Measurements from ENCODE around the gene RNF14.

Gene RNF14

DNA sequence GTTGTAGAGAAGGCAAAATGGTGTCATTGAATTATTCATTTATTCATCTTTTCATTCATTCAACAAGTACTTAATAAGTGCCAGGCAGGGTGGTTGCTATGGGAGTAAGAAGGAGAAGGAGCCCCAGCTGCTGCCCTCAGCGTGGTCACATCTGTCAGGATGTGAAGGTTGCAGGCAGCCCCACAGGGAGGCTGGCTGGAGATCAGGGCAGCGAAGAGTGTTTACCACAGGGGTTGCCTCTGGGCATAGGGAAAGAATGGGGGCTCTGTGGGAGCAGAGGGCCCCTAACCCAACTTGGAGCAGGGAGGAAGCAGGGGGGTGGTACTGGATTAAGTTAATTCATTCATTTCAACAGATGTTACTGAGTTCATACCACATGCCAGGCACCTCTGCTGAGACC is 16.9 kb upstream of the RNF14 start:
- TF ChIP-seq ESRRG (CRISPR knock-in tag; IDR thresholded peaks at IDR 0.05) (no peak), ZC3H10 (CRISPR knock-in tag; IDR thresholded peaks at IDR 0.05) (no peak), PPARA (CRISPR knock-in tag; IDR thresholded peaks at IDR 0.05; ENCODE audit: borderline replicate concordance) (no peak), ZNF565 (CRISPR knock-in tag; conservative IDR thresholded peaks at IDR 0.05; ENCODE audit: low read depth) (no peak)
- TF ChIP-seq, protein P1, sequence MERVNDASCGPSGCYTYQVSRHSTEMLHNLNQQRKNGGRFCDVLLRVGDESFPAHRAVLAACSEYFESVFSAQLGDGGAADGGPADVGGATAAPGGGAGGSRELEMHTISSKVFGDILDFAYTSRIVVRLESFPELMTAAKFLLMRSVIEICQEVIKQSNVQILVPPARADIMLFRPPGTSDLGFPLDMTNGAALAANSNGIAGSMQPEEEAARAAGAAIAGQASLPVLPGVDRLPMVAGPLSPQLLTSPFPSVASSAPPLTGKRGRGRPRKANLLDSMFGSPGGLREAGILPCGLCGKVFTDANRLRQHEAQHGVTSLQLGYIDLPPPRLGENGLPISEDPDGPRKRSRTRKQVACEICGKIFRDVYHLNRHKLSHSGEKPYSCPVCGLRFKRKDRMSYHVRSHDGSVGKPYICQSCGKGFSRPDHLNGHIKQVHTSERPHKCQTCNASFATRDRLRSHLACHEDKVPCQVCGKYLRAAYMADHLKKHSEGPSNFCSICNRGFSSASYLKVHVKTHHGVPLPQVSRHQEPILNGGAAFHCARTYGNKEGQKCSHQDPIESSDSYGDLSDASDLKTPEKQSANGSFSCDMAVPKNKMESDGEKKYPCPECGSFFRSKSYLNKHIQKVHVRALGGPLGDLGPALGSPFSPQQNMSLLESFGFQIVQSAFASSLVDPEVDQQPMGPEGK (CRISPR knock-in tag; IDR thresholded peaks at IDR 0.05; ENCODE audit: borderline replicate concordance) = no peak
- no peak for ATAC-seq

DNA sequence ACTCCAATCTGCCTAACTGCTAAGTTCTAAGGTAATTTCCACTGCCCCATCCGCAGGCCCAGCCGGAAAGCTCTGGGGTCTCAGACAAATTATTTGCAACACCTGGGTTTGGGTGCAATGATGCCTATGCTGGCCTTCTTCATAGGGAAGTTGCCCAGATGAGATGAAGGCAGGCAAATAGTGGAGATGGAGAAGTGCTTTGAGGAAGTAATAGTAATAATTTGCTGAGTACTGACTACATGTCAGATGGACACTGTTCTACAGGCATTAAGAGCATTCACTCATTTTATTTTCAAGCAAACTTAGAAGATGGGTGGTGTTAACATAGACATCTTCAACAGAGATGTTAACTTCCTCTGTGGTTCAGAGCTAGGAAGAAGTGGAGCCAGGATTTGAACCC is 14.7 kb upstream of the RNF14 start:
- ATAC-seq = no peak
- TF ChIP-seq ISL1 (CRISPR knock-in tag; IDR thresholded peaks at IDR 0.05) (no peak), TCF4 (CRISPR knock-in tag; IDR thresholded peaks at IDR 0.05; ENCODE audit: borderline replicate concordance) (no peak), ZFP30 (CRISPR knock-in tag; IDR thresholded peaks at IDR 0.05) (no peak), GLIS3 (CRISPR knock-in tag; IDR thresholded peaks at IDR 0.05) (no peak), ARNTL (CRISPR knock-in tag; IDR thresholded peaks at IDR 0.05; ENCODE audit: borderline replicate concordance, low read depth) (no peak), OSR1 (CRISPR knock-in tag; IDR thresholded peaks at IDR 0.05) (no peak), ZNF565 (CRISPR knock-in tag; conservative IDR thresholded peaks at IDR 0.05; ENCODE audit: low read depth) (no peak), ZNF8 (CRISPR knock-in tag; IDR thresholded peaks at IDR 0.05) (no peak), SNAI2 (CRISPR knock-in tag; IDR thresholded peaks at IDR 0.05) (no peak), TOX (CRISPR knock-in tag; IDR thresholded peaks at IDR 0.05; ENCODE audit: borderline replicate concordance) (no peak)
- TF ChIP-seq, protein P2, sequence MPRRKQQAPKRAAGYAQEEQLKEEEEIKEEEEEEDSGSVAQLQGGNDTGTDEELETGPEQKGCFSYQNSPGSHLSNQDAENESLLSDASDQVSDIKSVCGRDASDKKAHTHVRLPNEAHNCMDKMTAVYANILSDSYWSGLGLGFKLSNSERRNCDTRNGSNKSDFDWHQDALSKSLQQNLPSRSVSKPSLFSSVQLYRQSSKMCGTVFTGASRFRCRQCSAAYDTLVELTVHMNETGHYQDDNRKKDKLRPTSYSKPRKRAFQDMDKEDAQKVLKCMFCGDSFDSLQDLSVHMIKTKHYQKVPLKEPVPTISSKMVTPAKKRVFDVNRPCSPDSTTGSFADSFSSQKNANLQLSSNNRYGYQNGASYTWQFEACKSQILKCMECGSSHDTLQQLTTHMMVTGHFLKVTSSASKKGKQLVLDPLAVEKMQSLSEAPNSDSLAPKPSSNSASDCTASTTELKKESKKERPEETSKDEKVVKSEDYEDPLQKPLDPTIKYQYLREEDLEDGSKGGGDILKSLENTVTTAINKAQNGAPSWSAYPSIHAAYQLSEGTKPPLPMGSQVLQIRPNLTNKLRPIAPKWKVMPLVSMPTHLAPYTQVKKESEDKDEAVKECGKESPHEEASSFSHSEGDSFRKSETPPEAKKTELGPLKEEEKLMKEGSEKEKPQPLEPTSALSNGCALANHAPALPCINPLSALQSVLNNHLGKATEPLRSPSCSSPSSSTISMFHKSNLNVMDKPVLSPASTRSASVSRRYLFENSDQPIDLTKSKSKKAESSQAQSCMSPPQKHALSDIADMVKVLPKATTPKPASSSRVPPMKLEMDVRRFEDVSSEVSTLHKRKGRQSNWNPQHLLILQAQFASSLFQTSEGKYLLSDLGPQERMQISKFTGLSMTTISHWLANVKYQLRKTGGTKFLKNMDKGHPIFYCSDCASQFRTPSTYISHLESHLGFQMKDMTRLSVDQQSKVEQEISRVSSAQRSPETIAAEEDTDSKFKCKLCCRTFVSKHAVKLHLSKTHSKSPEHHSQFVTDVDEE (CRISPR knock-in tag; IDR thresholded peaks at IDR 0.05) = no peak
- TF ChIP-seq, protein P3, sequence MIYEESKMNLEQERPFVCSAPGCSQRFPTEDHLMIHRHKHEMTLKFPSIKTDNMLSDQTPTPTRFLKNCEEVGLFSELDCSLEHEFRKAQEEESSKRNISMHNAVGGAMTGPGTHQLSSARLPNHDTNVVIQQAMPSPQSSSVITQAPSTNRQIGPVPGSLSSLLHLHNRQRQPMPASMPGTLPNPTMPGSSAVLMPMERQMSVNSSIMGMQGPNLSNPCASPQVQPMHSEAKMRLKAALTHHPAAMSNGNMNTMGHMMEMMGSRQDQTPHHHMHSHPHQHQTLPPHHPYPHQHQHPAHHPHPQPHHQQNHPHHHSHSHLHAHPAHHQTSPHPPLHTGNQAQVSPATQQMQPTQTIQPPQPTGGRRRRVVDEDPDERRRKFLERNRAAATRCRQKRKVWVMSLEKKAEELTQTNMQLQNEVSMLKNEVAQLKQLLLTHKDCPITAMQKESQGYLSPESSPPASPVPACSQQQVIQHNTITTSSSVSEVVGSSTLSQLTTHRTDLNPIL (CRISPR knock-in tag; IDR thresholded peaks at IDR 0.05; ENCODE audit: low read depth) = no peak
- TF ChIP-seq, protein P4, sequence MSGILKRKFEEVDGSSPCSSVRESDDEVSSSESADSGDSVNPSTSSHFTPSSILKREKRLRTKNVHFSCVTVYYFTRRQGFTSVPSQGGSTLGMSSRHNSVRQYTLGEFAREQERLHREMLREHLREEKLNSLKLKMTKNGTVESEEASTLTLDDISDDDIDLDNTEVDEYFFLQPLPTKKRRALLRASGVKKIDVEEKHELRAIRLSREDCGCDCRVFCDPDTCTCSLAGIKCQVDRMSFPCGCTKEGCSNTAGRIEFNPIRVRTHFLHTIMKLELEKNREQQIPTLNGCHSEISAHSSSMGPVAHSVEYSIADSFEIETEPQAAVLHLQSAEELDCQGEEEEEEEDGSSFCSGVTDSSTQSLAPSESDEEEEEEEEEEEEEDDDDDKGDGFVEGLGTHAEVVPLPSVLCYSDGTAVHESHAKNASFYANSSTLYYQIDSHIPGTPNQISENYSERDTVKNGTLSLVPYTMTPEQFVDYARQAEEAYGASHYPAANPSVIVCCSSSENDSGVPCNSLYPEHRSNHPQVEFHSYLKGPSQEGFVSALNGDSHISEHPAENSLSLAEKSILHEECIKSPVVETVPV (CRISPR knock-in tag; IDR thresholded peaks at IDR 0.05) = no peak

DNA sequence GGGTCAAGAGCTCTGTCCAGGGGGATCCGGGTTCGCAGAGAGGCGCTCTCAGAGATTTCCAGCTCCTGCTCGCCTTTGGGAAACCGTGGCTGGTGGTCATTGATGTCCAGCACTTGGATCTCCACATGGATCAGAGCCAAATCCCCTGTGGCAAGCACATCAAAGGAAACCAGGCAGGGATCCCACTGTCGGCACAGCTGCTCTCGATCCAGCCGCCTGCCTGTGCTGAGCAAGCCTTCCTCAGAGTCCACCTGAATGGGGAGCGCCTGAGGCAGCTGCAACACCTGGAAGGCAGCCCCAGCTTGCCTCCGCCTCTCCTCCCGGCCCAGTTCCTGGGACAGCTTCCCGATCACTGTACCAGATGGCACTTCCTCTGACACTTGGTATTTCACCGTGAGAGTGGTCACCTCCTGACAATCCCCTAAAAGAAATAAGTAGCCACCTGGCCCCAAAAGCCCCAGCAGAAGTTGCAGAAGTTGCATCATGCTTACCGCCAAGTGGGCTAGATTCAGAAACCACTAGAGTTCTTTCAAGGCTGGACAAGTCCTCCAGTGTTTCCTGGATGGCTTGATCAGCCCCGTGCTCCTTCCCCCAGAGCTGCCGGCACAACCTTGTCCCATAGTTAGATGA is 11.4 kb upstream of the RNF14 start:
- TF ChIP-seq ZFP30 (CRISPR knock-in tag; IDR thresholded peaks at IDR 0.05) = no peak
- no peak for TF ChIP-seq TOX (CRISPR knock-in tag; IDR thresholded peaks at IDR 0.05; ENCODE audit: borderline replicate concordance)
- no peak for TF ChIP-seq BACH2 (CRISPR knock-in tag; IDR thresholded peaks at IDR 0.05; ENCODE audit: borderline replicate concordance)
- no peak for TF ChIP-seq SNAI2 (CRISPR knock-in tag; IDR thresholded peaks at IDR 0.05)
- TF ChIP-seq, protein P4 (CRISPR knock-in tag; IDR thresholded peaks at IDR 0.05) = no peak
- TF ChIP-seq, protein P2 (CRISPR knock-in tag; IDR thresholded peaks at IDR 0.05) = no peak
- TF ChIP-seq ZFP3 (CRISPR knock-in tag; IDR thresholded peaks at IDR 0.05) = no peak

More for the DNA sequence above, 11.4 kb upstream of the RNF14 start:
- ATAC-seq = no peak
